GM12875 (cell line): ENCODE results near the gene SARS1.

Source experiments
- H3K4me3 ChIP-seq: one replicate; pipeline ENCODE4 v1.5.1; 2011; ENCODE audit warnings: low read depth, low read length, control low read depth
- CTCF ChIP-seq: IDR thresholded peaks from 2 replicates; pipeline ENCODE4 v1.5.1; 2011; ENCODE audit warnings: low read depth, mild to moderate bottlenecking, control low read depth, inconsistent platforms, low read length, moderate library complexity, borderline replicate concordance; ENCODE audit not compliant: insufficient read depth

The SARS1 gene

GRCh38 chr1:109240158-109241152 lies 26.7 kb downstream of the SARS1 start:
- TF ChIP-seq CTCF, result no peak
- H3K4me3 ChIP-seq, result no peak overlapping the region

GRCh38 chr1:109241344-109241743 lies 27.6 kb downstream of the SARS1 start:
- H3K4me3 ChIP-seq, result no peak overlapping the region
- no peak for TF ChIP-seq CTCF

DNA sequence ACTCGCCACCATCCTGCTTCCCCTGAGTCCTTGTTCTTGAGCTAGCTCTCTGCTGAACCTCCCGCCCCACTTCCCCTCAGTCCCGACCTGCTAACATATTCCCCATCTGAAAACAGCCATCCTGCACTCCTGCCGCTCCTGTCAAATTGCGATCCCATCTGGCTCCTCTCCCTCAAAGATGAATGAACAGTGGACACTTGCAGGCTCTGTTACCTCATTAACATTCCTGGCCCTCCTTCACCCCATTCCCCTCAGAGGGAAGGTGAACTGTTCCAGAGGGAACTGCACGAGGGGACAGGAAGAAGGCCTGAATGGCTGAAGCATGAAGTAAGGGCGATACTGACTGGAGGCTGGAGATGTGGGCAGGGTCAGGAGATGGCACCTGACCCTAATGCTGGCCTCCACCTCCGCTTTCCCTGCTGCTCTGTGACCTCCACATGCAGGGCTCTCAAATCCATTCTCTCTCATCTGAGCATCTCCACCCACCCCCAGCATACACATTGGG lies 28.2 kb downstream of the SARS1 start:
- no peak for TF ChIP-seq CTCF
- H3K4me3 ChIP-seq, result no peak overlapping the region

DNA sequence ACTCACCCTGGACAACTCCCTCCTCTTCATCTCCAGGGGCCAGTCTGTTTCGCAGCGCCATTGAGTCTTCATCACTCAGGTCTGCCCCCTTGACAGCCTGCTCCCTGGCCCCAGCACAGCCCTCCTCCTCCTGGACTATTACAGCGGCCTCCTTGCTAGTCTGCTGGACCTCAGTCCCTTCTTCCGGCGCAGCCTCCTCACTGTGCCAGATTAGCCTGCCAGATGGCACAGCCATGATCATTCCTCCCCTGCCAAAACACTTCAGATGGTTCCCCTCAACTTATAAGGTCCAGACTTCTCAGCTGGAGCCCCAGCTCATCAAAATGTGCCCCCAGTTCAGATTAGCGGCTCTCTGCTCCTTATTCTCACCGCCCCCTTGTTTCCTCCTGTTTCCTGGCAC lies 28.7 kb downstream of the SARS1 start:
- no peak overlapping the region for H3K4me3 ChIP-seq
- no peak for TF ChIP-seq CTCF

GRCh38 chr1:109243221-109243620 lies 29.5 kb downstream of the SARS1 start:
- no peak overlapping the region for H3K4me3 ChIP-seq
- TF ChIP-seq CTCF, result no peak

- H3K4me3 ChIP-seq, result no peak overlapping the region
- no peak for TF ChIP-seq CTCF
These were observed 30.3 kb downstream of the SARS1 start for GRCh38 chr1:109243860-109244552.
